ENCODE results near the gene ZNF260. TPM values are rescaled to one million over a fixed set of nuclear protein-coding genes. Genes with fewer than 3 reads are reported as not detected.

Gene ZNF260
- total RNA-seq, 1 experiment from 2014 or later = 0.07 TPM

DNA sequence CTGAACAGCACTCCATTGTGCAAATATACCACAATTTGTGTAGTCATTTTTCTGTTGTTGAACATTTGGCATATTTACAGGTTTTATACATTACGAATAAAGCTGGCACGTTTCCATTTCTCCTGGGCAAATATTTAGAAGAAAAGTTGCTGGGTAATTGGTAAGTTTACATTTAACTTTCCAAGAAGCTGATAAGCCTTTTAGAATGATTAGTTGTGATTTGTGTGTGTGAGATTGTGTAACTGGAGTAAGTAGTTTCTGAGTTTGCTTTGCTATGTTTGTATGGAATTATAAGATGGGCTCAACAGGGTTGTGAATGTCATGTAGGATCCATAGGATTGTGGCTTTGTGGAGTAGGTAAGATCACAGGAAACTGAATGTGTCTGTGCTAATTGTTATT is 46.7 kb upstream of the ZNF260 start:
- no peak overlapping the region for H2AFZ ChIP-seq (ENCODE audit: low read depth, low read length, poor library complexity, severe bottlenecking)
- no peaks in the 10 kb centered on the region for H3K36me3 ChIP-seq (ENCODE audit: control insufficient read depth in 1 of 2, insufficient read depth in 2 of 2, low read length in 2 of 2)
- H3K4me3 ChIP-seq (replicated peaks in 1 of 2; ENCODE audit: low read depth in 1 of 2, low read length in 2 of 2) = no peak overlapping the region
- ATAC-seq = no peak
- H3K27ac ChIP-seq (ENCODE audit: low read depth, low read length) = no peak overlapping the region
- H3K27me3 ChIP-seq (ENCODE audit: insufficient read depth, low read length) = no peaks in the 10 kb centered on the region
- peaks cover 5 to 17% of the 10 kb centered on the region in 2 experiments; a peak in 2 of 4 replicates for H3K9me3 ChIP-seq (ENCODE audit: control insufficient read depth in 1 of 2, insufficient read depth in 1 of 2, low read depth in 1 of 2, low read length in 2 of 2)
- intact Hi-C loops (cut with micrococcal nuclease) = no loop called here
- H4K20me1 ChIP-seq (ENCODE audit: insufficient read depth) = no peaks in the 10 kb centered on the region
- no peak overlapping the region for H3K4me2 ChIP-seq (ENCODE audit: low read length)
- DNase-seq (ENCODE audit: low read depth, low spot score) = no peak
- no peaks in the 10 kb centered on the region for H3K4me1 ChIP-seq (ENCODE audit: control insufficient read depth in 1 of 2, insufficient read depth in 2 of 2, low read length in 2 of 2)
- BruUV-seq (replicated peaks) = no TSS peak
- H3K9me2 ChIP-seq (ENCODE audit: insufficient read depth) = no peaks in the 10 kb centered on the region
- H3K79me2 ChIP-seq (ENCODE audit: insufficient read depth, low read length) = no peaks in the 10 kb centered on the region
- ChIA-PET POLR2A (no interaction called here), CTCF (no interaction called here), RAD21 (ENCODE audit: low non-redundant PET in 1 of 2, low total read pairs in 2 of 2, uncharacterized antibody in 2 of 2, unreplicated experiment in 2 of 2) (no interaction called here)
- TF ChIP-seq TCF7L2 (IDR thresholded peaks at IDR 0.05; ENCODE audit: borderline replicate concordance, extremely low read depth, insufficient read depth, insufficient read length) (no peak), SRF (IDR thresholded peaks at IDR 0.05; ENCODE audit: low read depth) (no peak), CBX3 (IDR thresholded peaks at IDR 0.05; ENCODE audit: low read depth) (no peak), ZNF274 (IDR thresholded peaks at IDR 0.05; ENCODE audit: low read depth, low read length) (no peak), SP1 (IDR thresholded peaks at IDR 0.05; ENCODE audit: low read depth) (no peak), EZH2phosphoT487 (IDR thresholded peaks at IDR 0.05; ENCODE audit: borderline replicate concordance) (no peak), SIN3A (IDR thresholded peaks at IDR 0.05; ENCODE audit: low read depth) (no peak)
- H3K9ac ChIP-seq (ENCODE audit: low read length) = no peak overlapping the region

DNA sequence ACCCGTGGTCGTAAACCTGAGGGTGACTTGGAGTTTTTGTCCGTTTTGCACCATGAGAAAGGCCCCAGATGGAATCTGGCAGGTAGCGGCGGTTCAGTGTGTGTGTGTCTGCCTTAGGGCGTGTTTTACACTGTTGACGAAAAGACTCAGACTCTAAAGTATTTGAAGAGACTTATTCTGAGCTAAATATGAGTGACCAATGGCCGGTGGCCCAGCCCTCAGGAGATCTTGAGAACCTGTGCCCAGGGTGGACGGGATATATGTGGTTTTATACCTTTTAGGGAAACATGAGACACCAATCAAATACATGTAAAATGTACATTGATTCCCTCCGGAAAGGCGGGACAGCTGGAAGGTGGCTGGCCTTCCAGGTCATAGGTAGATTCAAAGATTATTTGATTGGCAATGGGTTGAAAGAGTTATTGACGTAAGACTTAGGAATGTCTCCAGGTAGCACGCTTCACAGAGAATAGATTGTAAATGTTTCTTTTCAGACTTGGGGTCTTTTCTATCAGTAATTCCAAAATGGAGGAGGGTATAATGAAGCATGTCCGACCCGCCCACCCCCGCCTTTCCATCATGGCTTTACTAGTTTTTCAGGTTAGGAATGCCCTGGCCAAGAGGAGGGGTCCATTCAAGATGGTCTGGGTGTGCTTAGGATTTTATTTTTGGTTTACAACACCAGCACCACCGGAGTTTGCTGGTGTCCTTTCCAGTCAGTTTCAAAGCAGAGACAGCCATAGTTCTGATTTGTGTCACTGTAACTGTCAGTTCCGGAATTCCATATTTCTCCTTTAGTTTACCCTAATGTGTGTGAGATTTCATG is 46.0 kb upstream of the ZNF260 start:
- Histone ChIP-seq H3K27ac (ENCODE audit: low read depth, low read length) (no peak overlapping the region), H3K4me3 (replicated peaks in 1 of 2; ENCODE audit: low read depth in 1 of 2, low read length in 2 of 2) (no peak overlapping the region), H3K9me2 (ENCODE audit: insufficient read depth) (no peaks in the 10 kb centered on the region), H2AFZ (ENCODE audit: low read depth, low read length, poor library complexity, severe bottlenecking) (no peak overlapping the region), H3K27me3 (ENCODE audit: insufficient read depth, low read length) (no peaks in the 10 kb centered on the region), H4K20me1 (ENCODE audit: insufficient read depth) (no peaks in the 10 kb centered on the region), H3K36me3 (ENCODE audit: control insufficient read depth in 1 of 2, insufficient read depth in 2 of 2, low read length in 2 of 2) (no peaks in the 10 kb centered on the region), H3K9ac (ENCODE audit: low read length) (no peak overlapping the region), H3K4me1 (ENCODE audit: control insufficient read depth in 1 of 2, insufficient read depth in 2 of 2, low read length in 2 of 2) (no peaks in the 10 kb centered on the region), H3K4me2 (ENCODE audit: low read length) (no peak overlapping the region), H3K9me3 (ENCODE audit: control insufficient read depth in 1 of 2, insufficient read depth in 1 of 2, low read depth in 1 of 2, low read length in 2 of 2) (peaks cover 9 to 17% of the 10 kb centered on the region in 2 experiments; a peak in 2 of 4 replicates), H3K79me2 (ENCODE audit: insufficient read depth, low read length) (no peaks in the 10 kb centered on the region)
- POLR2A ChIA-PET = no interaction called here
- ATAC-seq = no peak
- DNase-seq (ENCODE audit: low read depth, low spot score) = no peak
- BruUV-seq (replicated peaks) = no TSS peak
- intact Hi-C loops (cut with micrococcal nuclease) = no loop called here
- RAD21 ChIA-PET (ENCODE audit: low non-redundant PET in 1 of 2, low total read pairs in 2 of 2, uncharacterized antibody in 2 of 2, unreplicated experiment in 2 of 2) = no interaction called here
- CTCF ChIA-PET = no interaction called here
- no peak for TF ChIP-seq RAD21 (IDR thresholded peaks at IDR 0.05; ENCODE audit: low read depth)
- TF ChIP-seq SIN3A (IDR thresholded peaks at IDR 0.05; ENCODE audit: low read depth) = no peak
- TF ChIP-seq, protein P1, sequence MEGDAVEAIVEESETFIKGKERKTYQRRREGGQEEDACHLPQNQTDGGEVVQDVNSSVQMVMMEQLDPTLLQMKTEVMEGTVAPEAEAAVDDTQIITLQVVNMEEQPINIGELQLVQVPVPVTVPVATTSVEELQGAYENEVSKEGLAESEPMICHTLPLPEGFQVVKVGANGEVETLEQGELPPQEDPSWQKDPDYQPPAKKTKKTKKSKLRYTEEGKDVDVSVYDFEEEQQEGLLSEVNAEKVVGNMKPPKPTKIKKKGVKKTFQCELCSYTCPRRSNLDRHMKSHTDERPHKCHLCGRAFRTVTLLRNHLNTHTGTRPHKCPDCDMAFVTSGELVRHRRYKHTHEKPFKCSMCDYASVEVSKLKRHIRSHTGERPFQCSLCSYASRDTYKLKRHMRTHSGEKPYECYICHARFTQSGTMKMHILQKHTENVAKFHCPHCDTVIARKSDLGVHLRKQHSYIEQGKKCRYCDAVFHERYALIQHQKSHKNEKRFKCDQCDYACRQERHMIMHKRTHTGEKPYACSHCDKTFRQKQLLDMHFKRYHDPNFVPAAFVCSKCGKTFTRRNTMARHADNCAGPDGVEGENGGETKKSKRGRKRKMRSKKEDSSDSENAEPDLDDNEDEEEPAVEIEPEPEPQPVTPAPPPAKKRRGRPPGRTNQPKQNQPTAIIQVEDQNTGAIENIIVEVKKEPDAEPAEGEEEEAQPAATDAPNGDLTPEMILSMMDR (IDR thresholded peaks at IDR 0.05 in 2 of 3, conservative IDR thresholded peaks at IDR 0.05 in 1 of 3; ENCODE audit: borderline replicate concordance in 1 of 3, insufficient read depth in 1 of 3, low read depth in 2 of 3, low read length in 2 of 3) = no peak
- TF ChIP-seq, protein P2, sequence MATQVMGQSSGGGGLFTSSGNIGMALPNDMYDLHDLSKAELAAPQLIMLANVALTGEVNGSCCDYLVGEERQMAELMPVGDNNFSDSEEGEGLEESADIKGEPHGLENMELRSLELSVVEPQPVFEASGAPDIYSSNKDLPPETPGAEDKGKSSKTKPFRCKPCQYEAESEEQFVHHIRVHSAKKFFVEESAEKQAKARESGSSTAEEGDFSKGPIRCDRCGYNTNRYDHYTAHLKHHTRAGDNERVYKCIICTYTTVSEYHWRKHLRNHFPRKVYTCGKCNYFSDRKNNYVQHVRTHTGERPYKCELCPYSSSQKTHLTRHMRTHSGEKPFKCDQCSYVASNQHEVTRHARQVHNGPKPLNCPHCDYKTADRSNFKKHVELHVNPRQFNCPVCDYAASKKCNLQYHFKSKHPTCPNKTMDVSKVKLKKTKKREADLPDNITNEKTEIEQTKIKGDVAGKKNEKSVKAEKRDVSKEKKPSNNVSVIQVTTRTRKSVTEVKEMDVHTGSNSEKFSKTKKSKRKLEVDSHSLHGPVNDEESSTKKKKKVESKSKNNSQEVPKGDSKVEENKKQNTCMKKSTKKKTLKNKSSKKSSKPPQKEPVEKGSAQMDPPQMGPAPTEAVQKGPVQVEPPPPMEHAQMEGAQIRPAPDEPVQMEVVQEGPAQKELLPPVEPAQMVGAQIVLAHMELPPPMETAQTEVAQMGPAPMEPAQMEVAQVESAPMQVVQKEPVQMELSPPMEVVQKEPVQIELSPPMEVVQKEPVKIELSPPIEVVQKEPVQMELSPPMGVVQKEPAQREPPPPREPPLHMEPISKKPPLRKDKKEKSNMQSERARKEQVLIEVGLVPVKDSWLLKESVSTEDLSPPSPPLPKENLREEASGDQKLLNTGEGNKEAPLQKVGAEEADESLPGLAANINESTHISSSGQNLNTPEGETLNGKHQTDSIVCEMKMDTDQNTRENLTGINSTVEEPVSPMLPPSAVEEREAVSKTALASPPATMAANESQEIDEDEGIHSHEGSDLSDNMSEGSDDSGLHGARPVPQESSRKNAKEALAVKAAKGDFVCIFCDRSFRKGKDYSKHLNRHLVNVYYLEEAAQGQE (IDR thresholded peaks at IDR 0.05; ENCODE audit: low read depth) = no peak
- no peak for TF ChIP-seq ZFX (IDR thresholded peaks at IDR 0.05)
- no peak for TF ChIP-seq EZH2phosphoT487 (IDR thresholded peaks at IDR 0.05; ENCODE audit: borderline replicate concordance)
- no peak for TF ChIP-seq POLR2A (IDR thresholded peaks at IDR 0.05; ENCODE audit: borderline replicate concordance, extremely low read depth, insufficient read depth, insufficient read length)
- no peak for TF ChIP-seq CBX3 (IDR thresholded peaks at IDR 0.05; ENCODE audit: low read depth)
- no peak for TF ChIP-seq ELF1 (IDR thresholded peaks at IDR 0.05; ENCODE audit: borderline replicate concordance, low read depth)
- no peak for TF ChIP-seq EZH2 (IDR thresholded peaks at IDR 0.05)
- TF ChIP-seq JUND (IDR thresholded peaks at IDR 0.05) = no peak
- TF ChIP-seq ZNF274 (IDR thresholded peaks at IDR 0.05; ENCODE audit: low read depth, low read length) = no peak
